GM12891 (cell line): ENCODE measurements around the gene CHD9NB.

Source experiments
- PAX5 ChIP-seq: IDR thresholded peaks from 2 replicates; pipeline ENCODE4 v1.6.1; 2011; ENCODE audit warnings: low read length, moderate library complexity, mild to moderate bottlenecking; ENCODE audit not compliant: insufficient read depth, severe bottlenecking
- POLR2A ChIP-seq: IDR thresholded peaks from 2 replicates; pipeline ENCODE4 v1.6.1; 2011; ENCODE audit warnings: low read depth, low read length, control low read depth
- POLR2AphosphoS5 ChIP-seq: IDR thresholded peaks from 2 replicates; pipeline ENCODE4 v1.6.1; 2011; ENCODE audit warnings: low read depth, low read length, control low read depth
- POU2F2 ChIP-seq: IDR thresholded peaks from 2 replicates; pipeline ENCODE4 v1.6.1; 2011; ENCODE audit warnings: low read depth, mild to moderate bottlenecking, control low read depth, low read length, moderate library complexity
- SPI1 ChIP-seq: IDR thresholded peaks from 2 replicates; pipeline ENCODE4 v1.6.1; 2011; ENCODE audit warnings: low read depth, low read length, control low read depth
- TAF1 ChIP-seq: IDR thresholded peaks from 2 replicates; pipeline ENCODE4 v1.6.1; 2011; ENCODE audit warnings: low read depth, low read length, control low read depth

- no peak for TF ChIP-seq POLR2AphosphoS5
- TF ChIP-seq POLR2A, result no peak
- no peak for TF ChIP-seq TAF1
- TF ChIP-seq POU2F2, result no peak
- TF ChIP-seq SPI1, result no peak
- no peak for TF ChIP-seq PAX5
These were observed 11.9 kb downstream of the CHD9NB start for GRCh38 chr16:53040788-53041187.
